Astrocyte (in vitro differentiated cells and primary cell): Measurements from ENCODE around the gene RAB26.
"Not testable (repeated sequence)": the region's sequence is repeated elsewhere in the genome, so short reads cannot be mapped to it uniquely, and the experiment has no call there.

ENCODE experiments used
- CTCF ChIP-seq: IDR thresholded peaks from 2 replicates; pipeline ENCODE4 v1.5.1; 2011; ENCODE audit warnings: low read depth, mild to moderate bottlenecking, inconsistent platforms, low read length, moderate library complexity; ENCODE audit not compliant: insufficient read depth
- EZH2 ChIP-seq: IDR thresholded peaks from 2 replicates; pipeline ENCODE4 v1.6.1; 2012; ENCODE audit warnings: mild to moderate bottlenecking, low read length, inconsistent platforms; ENCODE audit not compliant: insufficient read depth

- not testable (repeated sequence) for TF ChIP-seq CTCF, EZH2
These were observed 12.5 kb upstream of the RAB26 start, which contains the start of gene PKD1 for GRCh38 chr16:2135770-2136490.
